ENCODE results near the gene DST. TPM values are rescaled to one million over a fixed set of nuclear protein-coding genes. Genes with fewer than 3 reads are reported as not detected.

The DST gene
- total RNA-seq, 2 donors from 2014 or later = 15.4 to 36.6 TPM

DNA sequence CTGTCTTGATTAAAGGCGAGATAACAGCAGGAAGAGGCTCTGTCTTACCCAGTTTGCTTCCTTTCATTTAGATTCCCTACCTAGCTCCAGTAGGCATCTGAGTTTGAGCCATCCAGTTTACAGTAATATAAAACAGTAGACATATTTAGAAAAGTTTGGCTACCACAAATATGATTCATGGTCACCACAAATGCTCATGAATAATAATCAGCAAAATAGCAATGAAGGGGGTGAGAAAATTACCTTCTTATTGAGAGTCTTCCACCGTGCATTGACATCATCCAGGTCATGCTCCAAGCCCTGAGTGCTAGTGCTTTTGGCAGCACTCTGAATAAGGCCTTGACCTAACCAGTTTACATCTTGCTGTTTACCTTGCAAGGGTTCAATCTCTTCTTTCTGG lies 106.2 kb downstream of the DST start:
- Mint-ChIP-seq H3K4me3 (no peak overlapping the region), H3K27me3 (no peaks in the 10 kb centered on the region), H3K4me1 (no peaks in the 10 kb centered on the region), H3K27ac (no peak overlapping the region), H3K36me3 (ENCODE audit: low read depth) (no peaks in the 10 kb centered on the region), H3K9me3 (no peaks in the 10 kb centered on the region)
- no peak for ATAC-seq (replicated peaks)

DNA sequence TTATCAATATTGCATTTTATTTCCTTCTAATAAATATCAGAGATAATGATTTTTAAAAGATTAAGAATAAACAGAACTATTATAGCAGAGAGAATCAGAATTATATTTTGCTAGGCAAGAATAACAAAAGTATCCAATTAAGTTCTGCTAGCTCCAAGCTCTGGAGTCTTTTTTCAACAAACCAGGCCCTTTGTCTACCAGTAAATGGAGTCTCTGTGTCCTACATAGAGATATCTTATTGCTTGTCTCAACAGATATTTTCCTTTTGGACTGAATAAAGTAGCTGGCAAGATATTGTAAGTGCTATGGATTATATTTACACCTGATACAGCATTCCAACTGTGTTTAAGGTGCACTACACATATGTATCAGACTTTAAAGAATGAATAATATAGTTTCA lies 107.1 kb downstream of the DST start:
- Mint-ChIP-seq H3K27me3 (no peaks in the 10 kb centered on the region), H3K36me3 (ENCODE audit: low read depth) (no peaks in the 10 kb centered on the region)
- ATAC-seq (replicated peaks) = no peak

DNA sequence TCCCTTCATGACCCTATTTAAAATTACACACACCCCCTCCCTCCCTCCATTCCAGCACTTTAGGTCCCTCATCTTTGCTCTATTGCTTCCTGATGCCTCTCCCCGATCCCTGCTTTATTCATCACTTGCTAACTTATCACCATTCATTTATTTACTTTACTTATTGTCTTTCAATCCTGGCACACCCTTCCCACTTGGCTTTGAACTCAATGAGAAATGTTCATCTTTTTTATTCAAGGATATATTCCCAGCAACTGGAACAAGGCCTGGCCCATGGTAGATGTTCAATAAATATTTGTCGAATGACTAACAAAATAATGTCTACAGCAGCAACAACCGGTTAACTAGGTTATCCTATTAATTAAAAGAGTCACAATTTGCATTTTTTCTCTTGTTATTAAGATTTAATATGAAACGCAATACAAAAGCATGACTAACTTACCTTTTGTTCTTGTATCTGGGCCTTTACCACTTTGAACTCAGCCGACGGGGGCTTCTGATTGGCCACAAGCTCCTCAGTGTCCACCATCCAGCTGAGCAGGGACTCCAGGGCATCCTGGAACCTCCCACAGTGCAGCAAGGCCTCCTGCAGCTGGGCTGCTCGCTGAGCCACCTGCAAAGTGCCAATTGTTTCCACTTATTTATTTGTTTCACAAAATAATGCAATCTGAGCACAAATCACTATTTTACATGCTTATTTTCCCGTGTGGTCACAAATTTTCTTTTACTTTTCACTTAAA lies 107.8 kb downstream of the DST start:
- Mint-ChIP-seq H3K4me1 (no peaks in the 10 kb centered on the region), H3K27me3 (no peaks in the 10 kb centered on the region), H3K4me3 (no peak overlapping the region), H3K27ac (no peak overlapping the region), H3K36me3 (ENCODE audit: low read depth) (no peaks in the 10 kb centered on the region), H3K9me3 (no peaks in the 10 kb centered on the region)
- ATAC-seq (replicated peaks) = no peak

More for the DNA sequence above, 107.1 kb downstream of the DST start:
- Mint-ChIP-seq H3K27ac (no peak overlapping the region), H3K4me1 (no peaks in the 10 kb centered on the region), H3K9me3 (no peaks in the 10 kb centered on the region), H3K4me3 (no peak overlapping the region)

DNA sequence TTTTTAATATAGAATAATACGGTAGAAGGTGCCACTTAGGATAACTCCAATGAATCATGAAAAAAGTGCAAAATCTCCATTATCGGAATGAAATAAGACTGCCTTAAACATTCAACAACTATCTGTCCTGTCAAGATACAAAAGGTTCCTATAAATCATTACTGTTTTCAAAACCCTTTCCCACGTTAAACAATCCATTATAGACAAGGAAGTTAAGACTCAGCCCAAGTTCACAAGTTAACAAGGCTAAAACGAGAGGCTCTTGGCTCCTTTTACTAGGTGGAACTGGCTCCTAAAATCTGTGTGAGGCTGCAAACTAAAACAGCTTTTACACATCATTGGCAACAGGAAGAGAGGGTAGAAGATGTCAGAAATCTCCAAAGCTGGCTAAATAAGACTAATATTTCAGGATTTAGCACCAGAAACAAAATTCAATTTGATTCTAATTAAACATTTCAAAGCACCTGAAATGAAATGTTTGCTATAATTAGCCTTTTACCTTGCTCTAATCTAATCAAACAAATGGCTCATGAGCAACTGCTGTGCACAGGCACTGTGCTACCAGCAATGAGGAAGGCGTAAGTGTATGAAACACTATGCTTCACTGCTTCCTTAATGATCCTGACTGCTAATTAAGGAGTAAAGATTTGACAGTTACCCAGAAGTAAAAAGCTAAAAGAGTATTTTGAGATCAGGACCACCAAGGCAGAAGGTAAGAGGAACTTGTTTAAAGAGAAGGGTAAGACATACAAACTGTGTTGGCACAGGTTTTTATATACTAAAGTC lies 109.7 kb downstream of the DST start:
- Mint-ChIP-seq H3K27me3 (no peaks in the 10 kb centered on the region), H3K4me3 (no peak overlapping the region), H3K9me3 (no peaks in the 10 kb centered on the region), H3K36me3 (ENCODE audit: low read depth) (no peaks in the 10 kb centered on the region), H3K27ac (no peak overlapping the region), H3K4me1 (no peaks in the 10 kb centered on the region)
- no peak for ATAC-seq (replicated peaks)

DNA sequence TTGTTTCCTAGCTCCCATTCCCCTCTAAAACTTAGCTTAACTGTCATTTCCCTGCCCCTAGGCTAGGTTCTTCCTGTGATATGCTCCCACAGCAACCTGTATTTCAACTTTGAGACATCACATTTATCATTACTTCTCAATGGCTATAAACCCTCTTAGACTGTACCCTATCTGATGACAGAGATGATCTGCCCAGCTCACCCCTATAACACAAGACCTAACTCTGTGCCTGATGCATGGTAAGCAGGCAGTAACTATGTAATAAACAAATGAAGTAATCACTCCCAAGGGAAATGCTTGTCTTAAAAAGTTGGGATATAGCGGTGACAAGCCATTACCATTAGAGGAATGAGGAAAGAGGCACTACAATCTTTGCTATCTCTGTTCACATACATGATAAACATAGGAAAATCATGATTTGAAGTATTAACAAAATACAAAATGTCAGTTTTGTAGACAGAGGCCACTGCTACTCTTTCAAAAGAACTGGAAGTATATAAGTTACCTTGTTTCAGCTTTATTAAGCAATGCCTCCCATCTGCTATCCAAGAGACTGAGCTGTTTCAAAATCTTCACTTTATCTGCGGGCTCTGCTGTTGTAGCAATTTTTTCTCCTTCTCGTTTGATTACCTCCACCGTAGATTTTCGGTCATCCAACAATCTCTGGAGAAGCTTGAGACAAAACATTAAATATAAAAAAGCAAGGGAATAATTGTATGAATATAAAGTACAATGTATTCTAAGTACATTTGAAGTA lies 110.7 kb downstream of the DST start:
- Mint-ChIP-seq H3K4me1 (no peaks in the 10 kb centered on the region), H3K27ac (no peak overlapping the region), H3K4me3 (no peak overlapping the region), H3K27me3 (no peaks in the 10 kb centered on the region), H3K36me3 (ENCODE audit: low read depth) (no peaks in the 10 kb centered on the region), H3K9me3 (no peaks in the 10 kb centered on the region)
- ATAC-seq (replicated peaks) = no peak

DNA sequence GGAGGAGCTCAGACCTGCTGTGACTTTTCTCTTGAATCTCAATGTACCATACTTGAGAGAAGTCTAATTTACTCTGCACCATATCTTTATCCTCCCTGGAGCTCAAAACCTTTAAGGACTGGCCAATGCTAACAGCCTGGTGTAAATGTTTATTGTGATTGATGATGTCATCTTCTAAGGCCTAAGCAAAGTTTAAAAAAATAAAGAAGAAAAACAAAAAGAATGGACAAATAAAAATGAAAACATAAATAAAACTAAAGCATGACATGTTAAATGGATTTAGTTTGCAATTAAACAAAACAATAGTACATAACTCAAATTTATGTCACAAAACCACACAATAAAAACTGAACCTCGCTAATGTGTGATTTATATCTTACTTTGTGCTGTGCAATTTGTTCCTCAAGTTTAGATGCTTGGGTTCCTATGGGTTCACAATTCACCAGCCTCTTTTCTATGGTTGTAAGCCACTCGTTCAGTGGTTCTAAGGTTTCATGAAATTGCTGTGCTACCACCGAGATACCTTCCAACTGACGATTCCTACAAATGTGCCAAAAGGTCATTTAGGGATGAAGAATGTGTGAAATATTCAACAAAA lies 113.0 kb downstream of the DST start:
- no peaks in the 10 kb centered on the region for H3K9me3 Mint-ChIP-seq
- H3K27me3 Mint-ChIP-seq = no peaks in the 10 kb centered on the region
- H3K4me3 Mint-ChIP-seq = no peak overlapping the region
- peaks cover 11% of the 10 kb centered on the region for H3K36me3 Mint-ChIP-seq (ENCODE audit: low read depth)
- H3K27ac Mint-ChIP-seq = no peak overlapping the region
- H3K4me1 Mint-ChIP-seq = no peaks in the 10 kb centered on the region
- ATAC-seq (replicated peaks) = no peak

DNA sequence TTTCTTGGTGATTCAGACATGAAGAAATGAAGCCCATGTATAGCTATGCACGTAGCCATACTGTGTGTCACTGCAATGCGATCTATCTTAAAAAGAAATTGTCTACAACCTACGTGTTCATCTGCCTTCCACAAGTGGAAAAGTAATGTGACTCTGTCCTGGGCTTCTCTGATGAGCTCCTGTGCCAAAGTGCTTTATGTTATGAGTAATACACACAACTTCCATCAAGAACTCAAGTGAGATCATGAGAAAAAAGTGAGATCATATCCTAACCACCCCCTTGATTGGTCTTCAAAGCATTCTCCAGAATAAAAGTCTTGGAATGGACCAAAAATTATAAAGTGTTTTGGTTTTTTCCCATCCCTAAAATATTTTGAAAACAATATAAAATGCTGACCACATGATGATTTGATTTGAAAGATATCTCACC lies 114.3 kb downstream of the DST start:
- Mint-ChIP-seq H3K27me3 (no peaks in the 10 kb centered on the region), H3K4me3 (no peak overlapping the region), H3K27ac (no peak overlapping the region), H3K36me3 (ENCODE audit: low read depth) (peaks cover 11% of the 10 kb centered on the region), H3K9me3 (no peaks in the 10 kb centered on the region), H3K4me1 (no peaks in the 10 kb centered on the region)
- ATAC-seq (replicated peaks) = no peak

DNA sequence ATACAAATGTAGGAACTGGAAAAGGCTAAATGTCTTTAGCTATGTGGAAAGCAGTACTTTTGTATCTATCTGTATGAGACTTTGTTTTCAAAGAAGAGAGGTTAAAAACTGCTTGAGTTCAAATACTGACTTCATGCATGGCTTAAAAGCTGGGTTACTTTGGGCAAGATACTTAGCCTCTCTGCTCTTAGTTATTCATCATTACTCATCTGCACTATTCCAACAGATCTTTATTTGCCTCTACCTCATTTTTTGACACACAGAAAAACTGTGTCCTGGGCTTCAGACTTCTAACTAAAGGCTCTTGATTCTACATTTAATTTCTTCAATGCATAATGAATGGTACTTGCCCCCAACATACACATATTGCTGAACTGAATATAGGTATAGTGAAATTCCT lies 114.8 kb downstream of the DST start:
- Mint-ChIP-seq H3K9me3 (no peaks in the 10 kb centered on the region), H3K4me3 (no peak overlapping the region), H3K27me3 (no peaks in the 10 kb centered on the region), H3K36me3 (ENCODE audit: low read depth) (peaks cover 11% of the 10 kb centered on the region), H3K27ac (no peak overlapping the region), H3K4me1 (no peaks in the 10 kb centered on the region)
- ATAC-seq (replicated peaks) = no peak

DNA sequence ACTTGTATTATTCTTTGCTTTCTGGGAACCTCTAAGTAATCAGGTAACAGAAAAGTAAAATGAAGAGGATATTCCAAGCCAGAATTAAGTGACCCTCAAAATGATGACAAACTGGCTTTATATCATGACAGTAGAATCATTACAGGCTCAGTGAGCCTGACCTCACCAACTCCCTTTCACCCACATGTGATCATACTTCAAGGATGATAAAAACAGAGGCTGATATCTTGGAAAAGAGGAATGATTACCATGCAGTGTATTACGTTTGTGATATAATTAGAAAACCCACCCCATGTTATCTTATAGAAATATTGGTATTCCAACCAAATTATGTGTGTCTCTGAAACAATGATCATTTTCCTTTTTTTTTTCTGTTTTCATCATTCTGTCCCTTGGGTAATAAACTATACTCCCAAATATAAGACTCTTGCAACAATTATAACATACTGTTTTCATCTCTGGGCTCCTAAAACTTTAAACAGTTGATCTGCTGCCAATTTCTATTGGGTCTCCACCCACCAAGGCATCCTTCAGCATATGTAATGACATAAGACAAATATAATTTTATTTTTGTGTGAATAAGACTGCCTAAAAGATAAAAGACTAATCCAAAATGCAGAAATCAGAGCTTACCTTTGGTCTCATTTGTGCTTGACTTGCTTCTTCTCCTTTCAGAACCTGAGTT lies 115.7 kb downstream of the DST start:
- H3K27me3 Mint-ChIP-seq = no peaks in the 10 kb centered on the region
- no peak overlapping the region for H3K27ac Mint-ChIP-seq
- no peak overlapping the region for H3K4me3 Mint-ChIP-seq
- H3K9me3 Mint-ChIP-seq = no peaks in the 10 kb centered on the region
- no peaks in the 10 kb centered on the region for H3K4me1 Mint-ChIP-seq
- H3K36me3 Mint-ChIP-seq (ENCODE audit: low read depth) = peaks cover 11% of the 10 kb centered on the region
- ATAC-seq (replicated peaks) = no peak

DNA sequence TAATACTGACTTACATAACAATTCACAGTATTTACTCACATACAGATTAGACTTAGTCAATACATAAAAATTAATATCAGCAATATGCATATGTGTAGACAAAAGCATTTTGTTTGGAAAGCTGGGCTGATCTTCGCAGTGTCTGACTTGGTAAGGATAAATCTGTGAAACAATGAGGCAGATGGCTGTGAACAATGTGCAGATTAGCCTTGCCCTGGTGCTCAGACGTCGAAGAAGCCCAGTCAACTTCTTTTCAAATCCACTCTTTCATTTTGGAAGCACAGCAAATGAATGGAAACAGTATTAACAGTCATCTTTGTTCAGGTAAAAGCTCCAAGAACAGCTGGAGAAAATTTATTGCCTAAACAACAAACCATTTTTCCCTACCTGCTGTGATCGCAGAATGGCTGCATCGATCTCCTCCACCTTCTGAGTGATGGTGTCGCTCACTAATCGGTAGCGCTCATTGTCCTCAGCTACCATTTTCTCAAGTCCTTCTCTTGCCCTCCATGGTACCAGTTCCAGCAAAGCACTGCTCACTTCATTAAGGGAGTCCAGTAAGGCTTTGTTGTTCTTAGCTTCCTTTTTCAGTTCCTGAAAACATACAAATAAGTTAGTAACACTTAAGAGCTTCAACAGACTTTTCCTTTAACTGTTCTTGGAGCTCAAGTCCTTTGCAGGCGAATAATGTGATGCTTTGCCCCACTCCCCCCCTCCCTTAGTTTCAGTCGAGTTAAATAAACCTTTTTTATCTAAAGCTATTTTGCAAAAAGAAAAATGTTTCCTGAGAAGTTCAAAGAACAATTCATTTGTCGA lies 116.5 kb downstream of the DST start:
- Mint-ChIP-seq H3K27me3 (no peaks in the 10 kb centered on the region), H3K36me3 (ENCODE audit: low read depth) (peaks cover 11% of the 10 kb centered on the region), H3K4me3 (no peak overlapping the region), H3K9me3 (no peaks in the 10 kb centered on the region), H3K27ac (no peak overlapping the region), H3K4me1 (no peaks in the 10 kb centered on the region)
- ATAC-seq (replicated peaks) = no peak

DNA sequence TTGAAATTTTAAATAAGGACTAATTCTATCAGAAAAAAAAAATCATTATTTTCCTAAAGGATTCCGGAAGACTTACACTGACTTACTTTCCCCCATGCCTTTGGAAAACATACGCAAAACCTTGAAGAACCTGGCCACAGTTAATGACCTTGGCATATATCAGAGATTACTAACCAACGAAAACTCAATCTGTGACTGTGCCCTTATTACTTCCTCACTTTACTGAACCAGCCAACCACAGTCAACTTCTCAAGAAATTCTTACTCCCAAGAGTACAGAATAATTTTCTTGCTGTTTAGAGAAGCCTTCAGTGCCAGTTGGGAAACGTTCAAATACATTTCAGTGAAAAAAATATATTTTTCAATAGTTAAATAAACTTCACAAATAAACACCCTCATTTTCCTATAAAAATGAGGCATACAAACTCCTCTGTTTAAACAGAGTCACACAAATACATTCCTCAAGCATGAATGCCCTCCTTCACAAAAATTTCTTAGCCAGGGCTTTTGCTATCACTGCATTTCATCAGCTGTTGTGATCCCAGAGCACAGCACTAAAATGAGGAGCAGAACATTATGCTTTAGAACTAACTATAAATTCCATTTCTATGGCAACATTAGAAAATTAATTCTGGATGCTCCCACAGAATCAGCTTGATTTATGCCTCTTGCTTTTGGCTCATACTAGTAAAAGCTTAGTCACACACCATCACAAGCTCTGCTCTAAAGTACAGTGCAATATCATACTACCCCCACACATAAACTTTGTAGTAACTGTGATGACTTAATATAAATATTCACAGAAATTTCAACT lies 117.6 kb downstream of the DST start:
- Mint-ChIP-seq H3K4me3 (no peak overlapping the region), H3K9me3 (no peaks in the 10 kb centered on the region), H3K4me1 (no peaks in the 10 kb centered on the region), H3K36me3 (ENCODE audit: low read depth) (peaks cover 11% of the 10 kb centered on the region), H3K27me3 (no peaks in the 10 kb centered on the region), H3K27ac (no peak overlapping the region)
- no peak for ATAC-seq (replicated peaks)

DNA sequence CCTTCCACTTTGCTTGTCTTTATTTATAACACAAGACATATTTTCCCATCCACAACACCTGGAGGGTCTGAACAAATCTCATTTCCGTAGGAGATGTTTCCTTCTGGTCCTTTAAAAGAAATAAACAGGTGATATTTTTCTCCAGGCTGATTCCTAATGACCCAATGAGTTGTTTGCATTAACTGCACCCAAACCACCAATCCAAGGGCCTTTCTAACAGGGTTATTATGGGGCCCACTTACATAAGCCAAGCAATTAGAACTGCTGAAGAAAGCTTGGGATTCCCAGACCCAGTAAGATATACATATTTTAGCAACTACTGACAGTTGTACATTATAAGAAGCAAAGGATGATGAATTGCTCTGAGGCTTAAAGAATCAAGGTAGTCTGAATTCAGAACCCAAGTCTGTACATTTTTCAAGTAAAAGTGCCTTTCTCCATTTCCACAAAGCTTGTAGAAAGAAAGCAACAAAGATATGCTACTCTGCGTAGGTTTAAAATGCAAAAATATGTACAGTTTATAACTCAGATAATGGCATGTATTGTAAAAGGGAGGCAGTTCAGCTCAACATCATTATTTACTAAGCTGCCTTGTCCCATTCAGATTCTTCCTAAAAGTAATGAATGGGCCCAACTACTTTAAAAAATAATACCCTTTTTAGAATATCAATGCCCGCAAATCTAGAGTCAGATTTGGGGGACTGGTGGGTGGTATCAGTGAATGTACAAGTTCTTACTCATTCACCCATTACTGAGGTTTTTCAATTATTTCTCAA lies 120.0 kb downstream of the DST start:
- H3K9me3 Mint-ChIP-seq = no peaks in the 10 kb centered on the region

More for the DNA sequence above, 120.0 kb downstream of the DST start:
- Mint-ChIP-seq H3K4me1 (no peaks in the 10 kb centered on the region), H3K27ac (no peak overlapping the region), H3K4me3 (no peak overlapping the region), H3K27me3 (no peaks in the 10 kb centered on the region), H3K36me3 (ENCODE audit: low read depth) (peaks cover 11% of the 10 kb centered on the region)
- no peak for ATAC-seq (replicated peaks)
